Activated naive CD4-positive, alpha-beta T cell treated with anti-CD3 and anti-CD28 coated beads, Interleukin-2, amount 50 U/mL, for 24 hours (primary cell): Measurements from ENCODE around the gene PACRG.

ENCODE experiments used
- H3K27ac Mint-ChIP-seq: one replicate; pipeline ENCODE4 v1.8.0; 2021; ENCODE audit warnings: mild to moderate bottlenecking, mixed read lengths
- H3K27me3 Mint-ChIP-seq: one replicate; pipeline ENCODE4 v1.8.0; 2021; ENCODE audit warnings: mixed read lengths
- H3K36me3 Mint-ChIP-seq: one replicate; pipeline ENCODE4 v1.8.0; 2021; ENCODE audit warnings: mixed read lengths
- H3K4me1 Mint-ChIP-seq: one replicate; pipeline ENCODE4 v1.8.0; 2021; ENCODE audit warnings: mixed read lengths
- H3K4me3 Mint-ChIP-seq: one replicate; pipeline ENCODE4 v1.8.0; 2021; ENCODE audit warnings: mild to moderate bottlenecking, mixed read lengths
- H3K9me3 Mint-ChIP-seq: one replicate; pipeline ENCODE4 v1.8.0; 2021; ENCODE audit warnings: mixed read lengths

PACRG gene

DNA sequence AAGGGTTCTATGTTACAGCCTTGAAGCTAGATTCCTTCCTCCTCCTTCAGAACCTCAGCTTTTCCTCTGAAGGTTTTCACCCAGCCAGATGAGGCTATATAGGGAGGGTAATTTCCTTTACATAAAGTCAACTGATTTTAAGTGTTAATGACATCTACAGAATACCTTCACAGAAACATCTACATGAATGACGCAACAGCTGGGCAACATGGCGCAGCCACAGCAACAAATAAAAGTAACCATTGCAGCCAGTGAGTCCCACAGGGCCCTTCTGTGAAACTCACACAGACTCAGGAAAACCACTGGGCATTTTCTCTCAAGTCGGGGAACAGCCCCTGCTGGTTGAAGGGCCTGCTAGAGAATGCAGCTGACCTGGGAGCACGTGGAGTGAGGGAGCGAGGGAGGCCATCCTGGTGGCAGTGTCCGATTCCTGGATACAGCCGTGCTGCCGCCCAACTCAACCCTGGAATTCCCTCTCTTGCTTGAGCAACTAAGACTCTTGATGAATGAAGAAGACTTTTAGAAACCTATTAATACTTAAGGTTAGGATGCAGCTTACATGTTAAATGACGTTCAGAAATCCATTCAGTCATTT, 176.4 kb downstream of the PACRG start:
- Mint-ChIP-seq H3K27ac (no peak overlapping the region), H3K9me3 (no peaks in the 10 kb centered on the region), H3K4me3 (no peak overlapping the region), H3K36me3 (no peaks in the 10 kb centered on the region), H3K4me1 (no peaks in the 10 kb centered on the region), H3K27me3 (no peaks in the 10 kb centered on the region)

GRCh38 chr6:162906479-162906878, 178.7 kb downstream of the PACRG start:
- no peaks in the 10 kb centered on the region for H3K27me3 Mint-ChIP-seq
- H3K4me1 Mint-ChIP-seq: no peaks in the 10 kb centered on the region
- H3K27ac Mint-ChIP-seq: no peak overlapping the region
- H3K9me3 Mint-ChIP-seq: no peaks in the 10 kb centered on the region
- H3K36me3 Mint-ChIP-seq: no peaks in the 10 kb centered on the region
- H3K4me3 Mint-ChIP-seq: no peak overlapping the region

GRCh38 chr6:162907876-162908481, 180.2 kb downstream of the PACRG start:
- Mint-ChIP-seq H3K9me3 (no peaks in the 10 kb centered on the region), H3K4me1 (no peaks in the 10 kb centered on the region), H3K27me3 (no peaks in the 10 kb centered on the region), H3K27ac (no peak overlapping the region), H3K4me3 (no peak overlapping the region), H3K36me3 (no peaks in the 10 kb centered on the region)

- peaks cover 3% of the 10 kb centered on the region for H3K36me3 Mint-ChIP-seq
- H3K4me1 Mint-ChIP-seq: no peaks in the 10 kb centered on the region
- H3K4me3 Mint-ChIP-seq: no peak overlapping the region
- peaks cover 13% of the 10 kb centered on the region for H3K9me3 Mint-ChIP-seq
- no peak overlapping the region for H3K27ac Mint-ChIP-seq
- peaks cover 5% of the 10 kb centered on the region for H3K27me3 Mint-ChIP-seq
Measured at GRCh38 chr6:162913206-162913605, 185.4 kb downstream of the PACRG start.

GRCh38 chr6:162917506-162917905, 189.7 kb downstream of the PACRG start:
- peaks cover 3% of the 10 kb centered on the region for H3K36me3 Mint-ChIP-seq
- H3K27ac Mint-ChIP-seq: no peak overlapping the region
- no peak overlapping the region for H3K4me3 Mint-ChIP-seq
- H3K27me3 Mint-ChIP-seq: peaks cover 8% of the 10 kb centered on the region
- H3K4me1 Mint-ChIP-seq: no peaks in the 10 kb centered on the region
- H3K9me3 Mint-ChIP-seq: peaks cover 13% of the 10 kb centered on the region

DNA sequence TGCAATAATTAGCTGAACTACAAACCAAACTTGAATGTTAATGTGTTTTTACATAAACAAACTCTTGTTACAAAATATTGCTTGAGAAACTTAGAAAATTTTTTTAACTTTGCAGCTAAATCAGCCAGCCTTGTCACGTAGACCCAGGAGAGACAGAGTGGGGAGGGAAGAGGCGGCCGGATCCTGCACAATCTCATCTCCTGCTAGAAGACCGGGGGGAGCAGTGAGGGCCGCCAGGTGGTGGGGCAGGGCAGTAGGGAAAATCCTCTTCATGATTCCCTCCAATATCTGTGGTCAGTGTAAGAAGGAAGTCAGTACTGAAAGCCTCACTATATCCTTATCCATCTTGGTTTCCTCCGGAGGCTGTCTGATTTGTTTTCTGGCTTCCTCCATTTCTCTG, 193.3 kb downstream of the PACRG start:
- no peak overlapping the region for H3K4me3 Mint-ChIP-seq
- no peaks in the 10 kb centered on the region for H3K4me1 Mint-ChIP-seq
- H3K9me3 Mint-ChIP-seq: peaks cover 32% of the 10 kb centered on the region
- peaks cover 11% of the 10 kb centered on the region for H3K27me3 Mint-ChIP-seq
- no peak overlapping the region for H3K27ac Mint-ChIP-seq
- H3K36me3 Mint-ChIP-seq: peaks cover 3% of the 10 kb centered on the region

DNA sequence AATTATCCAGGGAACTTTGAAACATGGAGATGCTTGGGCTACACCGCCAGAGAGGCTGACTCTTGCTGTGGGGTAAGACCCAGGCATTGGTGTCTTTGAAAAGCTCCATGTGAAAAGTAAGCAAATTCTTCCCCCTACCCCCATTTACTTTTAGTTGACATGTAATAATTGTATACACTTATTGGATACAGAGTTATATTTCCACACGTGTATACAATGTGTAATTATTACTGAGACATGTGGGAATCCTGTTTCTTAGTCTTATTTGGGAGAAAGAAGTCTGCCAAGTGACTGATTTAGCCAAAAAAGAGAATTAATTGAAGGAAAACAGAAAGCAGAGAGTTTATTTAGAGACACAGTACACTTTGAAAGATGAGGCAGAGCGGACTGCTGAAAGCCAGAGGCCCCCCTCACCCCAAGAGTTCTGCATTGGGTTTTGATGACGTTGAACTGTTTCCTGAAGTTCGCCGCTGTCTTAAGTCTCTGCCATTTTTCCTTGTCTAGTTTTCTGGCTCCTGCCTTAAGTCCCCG, 193.8 kb downstream of the PACRG start:
- H3K36me3 Mint-ChIP-seq: peaks cover under 1% of the 10 kb centered on the region
- H3K27ac Mint-ChIP-seq: no peak overlapping the region
- no peak overlapping the region for H3K4me3 Mint-ChIP-seq
- peaks cover 8% of the 10 kb centered on the region for H3K27me3 Mint-ChIP-seq
- H3K4me1 Mint-ChIP-seq: no peaks in the 10 kb centered on the region
- peaks cover 27% of the 10 kb centered on the region for H3K9me3 Mint-ChIP-seq

DNA sequence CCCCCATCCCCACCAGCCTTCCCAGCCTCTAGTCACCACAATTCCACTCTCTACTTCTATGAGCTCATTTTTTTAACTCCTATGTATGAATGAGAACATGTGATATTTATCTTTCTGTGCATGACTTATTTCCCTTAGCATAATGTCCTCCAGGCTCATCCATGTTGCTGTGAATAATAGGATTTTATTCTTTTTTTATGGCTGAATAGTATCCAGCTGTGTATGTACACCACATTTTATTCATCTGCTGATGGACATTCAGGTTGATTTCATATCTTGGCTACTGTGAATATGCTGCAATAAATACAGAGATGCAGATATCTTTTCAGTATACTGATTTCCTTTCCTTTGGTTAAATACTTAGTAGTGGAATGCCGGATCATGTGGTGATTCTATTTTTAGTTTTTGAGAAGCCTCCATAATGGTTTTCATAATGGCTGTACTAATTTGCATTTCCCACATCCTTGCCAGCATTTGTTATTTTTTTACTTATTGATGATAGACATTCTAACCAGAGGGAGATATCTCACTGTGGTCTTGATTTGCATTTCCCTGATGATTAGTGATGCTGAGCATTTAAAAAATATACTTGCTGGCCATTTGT, 194.9 kb downstream of the PACRG start:
- Mint-ChIP-seq H3K27me3 (peaks cover 8% of the 10 kb centered on the region), H3K36me3 (no peaks in the 10 kb centered on the region), H3K27ac (no peak overlapping the region), H3K9me3 (peaks cover 23% of the 10 kb centered on the region), H3K4me1 (no peaks in the 10 kb centered on the region), H3K4me3 (no peak overlapping the region)

DNA sequence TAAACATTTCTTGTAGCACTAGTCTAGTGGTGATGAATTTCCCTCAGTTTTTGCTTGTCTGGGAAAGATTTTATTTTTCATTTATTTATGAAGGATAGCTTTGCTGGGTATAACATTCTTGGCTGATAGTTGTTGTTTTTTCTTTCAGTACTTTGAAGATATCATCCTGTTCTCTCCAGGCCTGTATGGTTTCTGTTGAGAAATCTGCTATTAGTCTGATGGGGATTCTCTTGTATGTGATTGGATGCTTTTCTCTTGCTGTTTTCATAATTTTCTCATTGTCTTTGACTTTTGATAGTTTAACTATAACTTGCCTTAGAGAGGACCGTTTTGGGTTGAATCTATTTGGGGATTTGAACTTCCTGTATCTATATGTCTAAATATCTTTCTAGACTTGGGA, 207.1 kb downstream of the PACRG start:
- H3K27me3 Mint-ChIP-seq: peaks cover 2% of the 10 kb centered on the region
- peaks cover 2% of the 10 kb centered on the region for H3K36me3 Mint-ChIP-seq
- H3K4me3 Mint-ChIP-seq: no peak overlapping the region
- peaks cover 38% of the 10 kb centered on the region for H3K9me3 Mint-ChIP-seq
- no peaks in the 10 kb centered on the region for H3K4me1 Mint-ChIP-seq
- no peak overlapping the region for H3K27ac Mint-ChIP-seq

GRCh38 chr6:162940426-162940825, 212.7 kb downstream of the PACRG start:
- H3K9me3 Mint-ChIP-seq: peaks cover 34% of the 10 kb centered on the region

DNA sequence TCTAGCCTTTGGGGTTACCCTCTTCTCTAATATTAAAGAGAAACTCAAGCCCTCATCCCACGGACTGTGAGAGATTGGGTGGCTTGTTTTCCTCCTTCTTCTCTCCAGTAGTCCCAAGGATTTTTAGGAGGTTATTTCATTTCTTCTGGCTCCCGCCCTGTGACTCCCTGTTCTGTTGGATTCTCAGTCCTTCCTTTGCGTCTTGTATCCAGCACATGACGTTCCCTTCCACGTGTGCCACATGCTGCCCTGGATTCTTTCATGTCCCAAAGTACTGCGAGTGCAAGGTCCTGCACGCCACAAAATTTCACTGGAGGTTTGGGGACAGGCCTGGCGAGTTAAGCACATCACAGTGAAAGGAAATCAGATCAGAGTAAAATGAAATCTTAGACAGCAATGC, 213.4 kb downstream of the PACRG start:
- H3K4me3 Mint-ChIP-seq: no peak overlapping the region
- no peaks in the 10 kb centered on the region for H3K36me3 Mint-ChIP-seq
- peaks cover 2% of the 10 kb centered on the region for H3K27me3 Mint-ChIP-seq
- H3K9me3 Mint-ChIP-seq: peaks cover 34% of the 10 kb centered on the region
- no peaks in the 10 kb centered on the region for H3K4me1 Mint-ChIP-seq
- H3K27ac Mint-ChIP-seq: no peak overlapping the region

More at GRCh38 chr6:162940426-162940825, 212.7 kb downstream of the PACRG start:
- no peak overlapping the region for H3K4me3 Mint-ChIP-seq
- H3K36me3 Mint-ChIP-seq: no peaks in the 10 kb centered on the region
- no peak overlapping the region for H3K27ac Mint-ChIP-seq
- H3K27me3 Mint-ChIP-seq: peaks cover 2% of the 10 kb centered on the region
- H3K4me1 Mint-ChIP-seq: no peaks in the 10 kb centered on the region

DNA sequence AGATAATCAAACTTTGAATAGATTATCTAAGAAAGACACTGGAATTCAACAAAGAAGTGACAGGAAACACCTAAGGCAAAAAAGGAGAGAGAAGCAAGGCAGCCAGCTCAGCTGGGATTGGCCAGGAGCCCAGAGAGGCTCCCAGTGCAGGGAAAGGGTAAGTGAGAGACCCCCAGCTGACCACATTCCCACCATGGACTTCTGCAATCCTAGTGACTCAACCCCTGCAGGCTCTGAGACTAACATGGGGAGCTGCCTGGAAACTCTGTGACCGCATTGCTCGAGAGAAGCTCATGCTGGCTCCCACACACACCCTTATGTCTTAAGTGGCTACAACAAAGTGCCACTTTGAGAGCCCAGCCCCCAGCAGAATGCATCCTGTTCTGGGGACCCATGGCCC, 215.1 kb downstream of the PACRG start:
- H3K4me3 Mint-ChIP-seq: no peak overlapping the region
- H3K9me3 Mint-ChIP-seq: peaks cover 38% of the 10 kb centered on the region

GRCh38 chr6:162943369-162943768, 215.6 kb downstream of the PACRG start:
- Mint-ChIP-seq H3K9me3 (peaks cover 36% of the 10 kb centered on the region), H3K4me3 (no peak overlapping the region), H3K36me3 (no peaks in the 10 kb centered on the region), H3K27me3 (peaks cover 2% of the 10 kb centered on the region), H3K4me1 (no peaks in the 10 kb centered on the region), H3K27ac (no peak overlapping the region)

More for the DNA sequence above, 215.1 kb downstream of the PACRG start:
- H3K27ac Mint-ChIP-seq: no peak overlapping the region
- no peaks in the 10 kb centered on the region for H3K36me3 Mint-ChIP-seq
- no peaks in the 10 kb centered on the region for H3K4me1 Mint-ChIP-seq
- H3K27me3 Mint-ChIP-seq: peaks cover 2% of the 10 kb centered on the region

- H3K27me3 Mint-ChIP-seq: no peaks in the 10 kb centered on the region
- H3K9me3 Mint-ChIP-seq: peaks cover 17% of the 10 kb centered on the region
- no peak overlapping the region for H3K4me3 Mint-ChIP-seq
- no peak overlapping the region for H3K27ac Mint-ChIP-seq
- H3K4me1 Mint-ChIP-seq: no peaks in the 10 kb centered on the region
- no peaks in the 10 kb centered on the region for H3K36me3 Mint-ChIP-seq
Measured at GRCh38 chr6:162951164-162951743, 223.5 kb downstream of the PACRG start.

- Mint-ChIP-seq H3K27ac (no peak overlapping the region), H3K27me3 (no peaks in the 10 kb centered on the region), H3K36me3 (no peaks in the 10 kb centered on the region), H3K4me1 (no peaks in the 10 kb centered on the region), H3K9me3 (peaks cover 10% of the 10 kb centered on the region), H3K4me3 (no peak overlapping the region)
Measured at GRCh38 chr6:162952423-162952822, 224.6 kb downstream of the PACRG start.

GRCh38 chr6:162957062-162957461, 229.3 kb downstream of the PACRG start:
- no peaks in the 10 kb centered on the region for H3K36me3 Mint-ChIP-seq
- H3K4me3 Mint-ChIP-seq: no peak overlapping the region
- H3K4me1 Mint-ChIP-seq: no peaks in the 10 kb centered on the region
- no peaks in the 10 kb centered on the region for H3K27me3 Mint-ChIP-seq
- no peak overlapping the region for H3K27ac Mint-ChIP-seq
- H3K9me3 Mint-ChIP-seq: peaks cover 11% of the 10 kb centered on the region
